ENCODE results near the gene CKM.

CKM gene

DNA sequence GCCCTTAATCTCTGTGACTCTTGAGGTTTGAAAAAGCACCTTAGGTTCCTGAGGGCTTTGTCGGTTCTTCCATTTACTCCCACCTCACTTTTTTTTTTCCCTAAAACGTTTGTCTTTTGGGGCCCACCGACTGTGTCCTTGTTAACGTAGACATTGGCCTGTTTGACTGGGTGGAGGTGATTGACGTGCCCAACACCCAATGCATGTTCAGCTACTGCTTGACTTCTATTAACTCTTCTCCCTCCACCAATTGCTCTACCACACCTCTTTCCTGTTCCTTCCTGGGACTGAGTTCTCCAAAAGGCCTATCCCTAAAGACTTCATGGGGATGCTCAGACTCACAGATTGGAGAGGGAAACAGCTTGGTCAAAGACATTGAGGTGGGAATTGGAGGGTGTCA lies 17.3 kb downstream of the CKM start:
- Histone ChIP-seq H3K4me1 (ENCODE audit: insufficient read depth, low read length) (no peaks in the 10 kb centered on the region), H3K36me3 (ENCODE audit: insufficient read depth, low read length) (peaks cover 3% of the 10 kb centered on the region; the same call in 1 of the 2 replicates), H3K4me3 (ENCODE audit: low read depth in 1 of 2, low read length in 2 of 2) (no peak overlapping the region), H3K27ac (ENCODE audit: low read length) (no peak overlapping the region), H2AFZ (ENCODE audit: low read depth, low read length) (no peak overlapping the region), H3K79me2 (ENCODE audit: insufficient read depth, low read length) (no peaks in the 10 kb centered on the region), H4K20me1 (ENCODE audit: insufficient read depth, low read length) (peaks cover 4% of the 10 kb centered on the region; the same call in 1 of the 2 replicates), H3K27me3 (ENCODE audit: insufficient read depth, low read length, poor library complexity) (no peaks in the 10 kb centered on the region), H3K9me3 (ENCODE audit: insufficient read depth, low read length, severe bottlenecking) (no peaks in the 10 kb centered on the region), H3K9ac (ENCODE audit: low read depth, low read length) (no peak overlapping the region), H3K4me2 (ENCODE audit: insufficient read depth, low read length) (no peak overlapping the region)
- ATAC-seq (ENCODE audit: insufficient read depth, low read depth), result no peak
- DNase-seq, result no peak
- TF ChIP-seq EZH2 (IDR thresholded peaks at IDR 0.05; ENCODE audit: borderline replicate concordance, low read depth, low read length, severe bottlenecking), result no peak

DNA sequence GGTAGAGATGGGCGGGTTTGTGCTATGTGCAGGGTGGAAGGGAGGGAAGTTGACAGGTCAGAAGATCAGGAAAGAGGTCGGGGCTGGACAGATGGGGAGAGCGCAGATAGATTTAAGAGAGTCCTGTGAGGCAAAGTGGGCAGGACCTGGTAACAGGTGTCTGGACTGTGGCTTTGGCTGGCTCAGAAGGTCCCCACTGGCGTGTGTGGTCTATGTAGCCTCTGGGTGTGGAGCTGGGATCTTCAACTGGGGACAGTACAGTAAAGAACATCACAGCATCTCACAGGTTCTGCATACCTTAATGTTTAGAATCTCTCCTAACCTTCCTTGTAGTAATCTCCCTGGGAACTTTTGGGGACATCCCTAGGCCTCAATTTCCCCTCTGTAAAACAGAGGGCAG lies 17.7 kb downstream of the CKM start:
- no peak for TF ChIP-seq CTCF (IDR thresholded peaks at IDR 0.05; ENCODE audit: borderline replicate concordance, extremely low read depth, low read length, poor library complexity, severe bottlenecking)
- no peak for TF ChIP-seq EZH2 (IDR thresholded peaks at IDR 0.05; ENCODE audit: borderline replicate concordance, low read depth, low read length, severe bottlenecking)
- H3K27me3 ChIP-seq (ENCODE audit: insufficient read depth, low read length, poor library complexity), result no peaks in the 10 kb centered on the region
- no peak overlapping the region for H3K27ac ChIP-seq (ENCODE audit: low read length)
- H3K4me2 ChIP-seq (ENCODE audit: insufficient read depth, low read length), result no peak overlapping the region
- H3K4me3 ChIP-seq (ENCODE audit: low read depth in 1 of 2, low read length in 2 of 2), result no peak overlapping the region
- no peak overlapping the region for H3K9ac ChIP-seq (ENCODE audit: low read depth, low read length)
- DNase-seq (no peak), ATAC-seq (ENCODE audit: insufficient read depth, low read depth) (no peak)
- H3K9me3 ChIP-seq (ENCODE audit: insufficient read depth, low read length, severe bottlenecking), result no peaks in the 10 kb centered on the region
- H2AFZ ChIP-seq (ENCODE audit: low read depth, low read length), result no peak overlapping the region
- H3K36me3 ChIP-seq (ENCODE audit: insufficient read depth, low read length), result peaks cover 5% of the 10 kb centered on the region; the same call in 1 of the 2 replicates
- H3K79me2 ChIP-seq (ENCODE audit: insufficient read depth, low read length), result no peaks in the 10 kb centered on the region
- no peaks in the 10 kb centered on the region for H3K4me1 ChIP-seq (ENCODE audit: insufficient read depth, low read length)
- H4K20me1 ChIP-seq (ENCODE audit: insufficient read depth, low read length), result peaks cover 4% of the 10 kb centered on the region; the same call in 1 of the 2 replicates

DNA sequence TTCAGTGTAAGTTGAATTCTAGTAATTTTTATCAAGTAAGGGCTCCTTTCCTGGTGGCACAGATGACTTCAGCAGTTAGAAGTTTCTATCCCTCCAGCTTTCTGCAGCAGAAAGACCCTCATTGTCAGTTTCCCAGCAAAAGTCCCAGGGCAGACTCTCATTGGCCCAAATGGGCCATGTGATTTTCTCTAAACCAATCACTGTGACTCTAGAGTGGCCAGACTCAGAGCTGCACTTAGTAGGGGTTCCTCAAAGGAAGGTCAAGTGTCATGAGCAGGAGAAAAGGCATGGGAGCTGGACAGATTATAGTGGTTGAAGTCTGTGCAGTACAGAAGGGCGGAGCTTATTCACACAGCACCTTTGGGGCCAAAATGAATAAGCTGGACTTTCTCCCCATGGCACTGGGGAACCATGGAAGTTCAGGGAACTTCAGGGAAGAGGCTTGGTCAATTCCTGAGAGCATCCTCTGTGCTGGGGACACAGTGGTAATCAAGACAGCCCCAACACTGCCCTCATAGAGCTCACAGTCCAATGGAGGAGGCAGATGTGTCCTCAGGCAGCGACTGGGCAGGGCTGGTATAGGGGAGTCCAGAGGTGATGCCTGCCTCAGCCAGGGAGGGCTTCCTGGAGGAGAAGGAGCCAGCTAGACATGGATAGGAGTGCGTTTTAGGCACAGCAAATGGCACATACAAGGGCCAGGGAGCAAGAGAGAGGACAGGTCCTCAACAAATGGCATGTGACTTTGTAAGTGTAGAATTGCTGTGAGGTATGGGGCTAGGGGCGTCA lies 18.3 kb downstream of the CKM start:
- Histone ChIP-seq H3K4me3 (ENCODE audit: low read depth in 1 of 2, low read length in 2 of 2) (no peak overlapping the region), H3K9ac (ENCODE audit: low read depth, low read length) (no peak overlapping the region), H3K27me3 (ENCODE audit: insufficient read depth, low read length, poor library complexity) (no peaks in the 10 kb centered on the region), H4K20me1 (ENCODE audit: insufficient read depth, low read length) (peaks cover 4% of the 10 kb centered on the region; the same call in 1 of the 2 replicates), H3K9me3 (ENCODE audit: insufficient read depth, low read length, severe bottlenecking) (no peaks in the 10 kb centered on the region), H3K79me2 (ENCODE audit: insufficient read depth, low read length) (no peaks in the 10 kb centered on the region), H3K36me3 (ENCODE audit: insufficient read depth, low read length) (peaks cover 8% of the 10 kb centered on the region), H3K27ac (ENCODE audit: low read length) (no peak overlapping the region), H3K4me2 (ENCODE audit: insufficient read depth, low read length) (no peak overlapping the region), H2AFZ (ENCODE audit: low read depth, low read length) (no peak overlapping the region), H3K4me1 (ENCODE audit: insufficient read depth, low read length) (no peaks in the 10 kb centered on the region)
- ATAC-seq (ENCODE audit: insufficient read depth, low read depth), result peak; percentile 26; the same call in 2 of the 3 replicates
- TF ChIP-seq CTCF (IDR thresholded peaks at IDR 0.05; ENCODE audit: borderline replicate concordance, extremely low read depth, low read length, poor library complexity, severe bottlenecking), result no peak
- TF ChIP-seq EZH2 (IDR thresholded peaks at IDR 0.05; ENCODE audit: borderline replicate concordance, low read depth, low read length, severe bottlenecking), result no peak
- no peak for DNase-seq

- ATAC-seq (ENCODE audit: insufficient read depth, low read depth), result no peak
- H3K9me3 ChIP-seq (ENCODE audit: insufficient read depth, low read length, severe bottlenecking), result no peaks in the 10 kb centered on the region
- no peak overlapping the region for H3K4me2 ChIP-seq (ENCODE audit: insufficient read depth, low read length)
- no peaks in the 10 kb centered on the region for H3K79me2 ChIP-seq (ENCODE audit: insufficient read depth, low read length)
- H4K20me1 ChIP-seq (ENCODE audit: insufficient read depth, low read length), result peaks cover 4% of the 10 kb centered on the region; the same call in 1 of the 2 replicates
- H3K4me1 ChIP-seq (ENCODE audit: insufficient read depth, low read length), result no peaks in the 10 kb centered on the region
- H3K9ac ChIP-seq (ENCODE audit: low read depth, low read length), result no peak overlapping the region
- no peak overlapping the region for H2AFZ ChIP-seq (ENCODE audit: low read depth, low read length)
- TF ChIP-seq CTCF (IDR thresholded peaks at IDR 0.05; ENCODE audit: borderline replicate concordance, extremely low read depth, low read length, poor library complexity, severe bottlenecking) (no peak), EZH2 (IDR thresholded peaks at IDR 0.05; ENCODE audit: borderline replicate concordance, low read depth, low read length, severe bottlenecking) (no peak)
- no peak for DNase-seq
- H3K4me3 ChIP-seq (ENCODE audit: low read depth in 1 of 2, low read length in 2 of 2), result no peak overlapping the region
- no peak overlapping the region for H3K27ac ChIP-seq (ENCODE audit: low read length)
- H3K36me3 ChIP-seq (ENCODE audit: insufficient read depth, low read length), result peaks cover 11% of the 10 kb centered on the region
- H3K27me3 ChIP-seq (ENCODE audit: insufficient read depth, low read length, poor library complexity), result no peaks in the 10 kb centered on the region
Observed at GRCh38 chr19:45303269-45304060, 19.2 kb downstream of the CKM start.
